GM12874 (cell line): Measurements from ENCODE around the gene SLC6A3.

ENCODE experiments used
- TF ChIP-seq, protein P1 (sequence below): IDR thresholded peaks from 2 replicates; pipeline ENCODE4 v1.5.1; 2011; ENCODE audit warnings: low read depth, mild to moderate bottlenecking, control low read depth, low read length, moderate library complexity; ENCODE audit not compliant: insufficient read depth

Gene SLC6A3

DNA sequence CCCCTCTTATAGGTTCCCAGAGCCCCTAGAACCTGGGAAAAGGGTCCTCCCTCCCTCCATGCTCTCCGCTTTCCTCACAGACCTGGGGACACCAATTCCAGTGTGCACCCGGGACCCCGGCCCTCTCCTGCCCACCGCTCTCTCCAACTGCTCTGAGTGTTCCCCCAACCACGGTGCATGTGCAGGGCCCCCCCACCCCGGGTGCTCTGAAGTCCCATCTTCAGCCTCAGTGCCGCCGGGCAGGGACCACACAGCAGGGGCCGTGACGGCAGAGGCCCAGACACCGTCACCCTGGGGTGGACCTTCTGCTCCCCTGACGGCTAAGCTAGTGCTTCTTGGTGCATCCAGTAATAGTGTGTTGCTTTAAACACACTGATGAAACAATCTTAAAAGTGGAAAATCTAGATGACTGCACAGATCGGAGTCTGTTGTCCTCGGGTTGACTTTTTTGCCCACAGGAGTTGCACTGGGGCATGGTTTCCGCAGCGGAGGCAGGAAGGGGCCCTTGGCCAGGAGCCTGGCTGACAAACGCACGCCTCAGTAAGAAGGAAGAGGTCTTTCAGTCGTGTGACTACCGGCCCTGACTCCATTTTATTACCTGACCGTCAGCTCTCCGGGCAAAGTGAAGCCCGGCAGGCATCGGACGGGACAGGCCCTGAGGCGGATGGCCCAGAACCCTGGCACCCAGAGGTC is 36.2 kb upstream of the SLC6A3 start:
- TF ChIP-seq, protein P1, sequence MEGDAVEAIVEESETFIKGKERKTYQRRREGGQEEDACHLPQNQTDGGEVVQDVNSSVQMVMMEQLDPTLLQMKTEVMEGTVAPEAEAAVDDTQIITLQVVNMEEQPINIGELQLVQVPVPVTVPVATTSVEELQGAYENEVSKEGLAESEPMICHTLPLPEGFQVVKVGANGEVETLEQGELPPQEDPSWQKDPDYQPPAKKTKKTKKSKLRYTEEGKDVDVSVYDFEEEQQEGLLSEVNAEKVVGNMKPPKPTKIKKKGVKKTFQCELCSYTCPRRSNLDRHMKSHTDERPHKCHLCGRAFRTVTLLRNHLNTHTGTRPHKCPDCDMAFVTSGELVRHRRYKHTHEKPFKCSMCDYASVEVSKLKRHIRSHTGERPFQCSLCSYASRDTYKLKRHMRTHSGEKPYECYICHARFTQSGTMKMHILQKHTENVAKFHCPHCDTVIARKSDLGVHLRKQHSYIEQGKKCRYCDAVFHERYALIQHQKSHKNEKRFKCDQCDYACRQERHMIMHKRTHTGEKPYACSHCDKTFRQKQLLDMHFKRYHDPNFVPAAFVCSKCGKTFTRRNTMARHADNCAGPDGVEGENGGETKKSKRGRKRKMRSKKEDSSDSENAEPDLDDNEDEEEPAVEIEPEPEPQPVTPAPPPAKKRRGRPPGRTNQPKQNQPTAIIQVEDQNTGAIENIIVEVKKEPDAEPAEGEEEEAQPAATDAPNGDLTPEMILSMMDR = no peak

DNA sequence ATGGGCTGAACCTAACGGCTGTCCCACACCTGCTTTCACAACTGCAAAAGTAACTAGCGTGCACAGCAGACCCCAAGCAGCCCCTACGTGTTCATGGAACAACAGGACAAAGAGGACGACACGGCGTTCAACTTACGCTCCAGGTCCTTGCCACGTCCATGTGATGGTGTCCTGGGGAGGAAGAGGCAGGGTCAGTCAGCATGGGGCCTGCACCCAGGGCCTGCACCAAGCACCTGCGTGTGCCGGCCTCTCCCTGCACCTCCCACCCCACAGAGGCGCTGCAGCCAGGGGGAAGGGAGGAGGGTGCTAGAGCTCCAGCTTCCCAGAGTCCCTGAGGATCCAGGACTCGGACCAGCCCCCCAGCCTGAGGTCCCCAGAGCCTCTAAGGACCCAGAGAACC is 35.6 kb upstream of the SLC6A3 start:
- TF ChIP-seq, protein P1 = no peak

DNA sequence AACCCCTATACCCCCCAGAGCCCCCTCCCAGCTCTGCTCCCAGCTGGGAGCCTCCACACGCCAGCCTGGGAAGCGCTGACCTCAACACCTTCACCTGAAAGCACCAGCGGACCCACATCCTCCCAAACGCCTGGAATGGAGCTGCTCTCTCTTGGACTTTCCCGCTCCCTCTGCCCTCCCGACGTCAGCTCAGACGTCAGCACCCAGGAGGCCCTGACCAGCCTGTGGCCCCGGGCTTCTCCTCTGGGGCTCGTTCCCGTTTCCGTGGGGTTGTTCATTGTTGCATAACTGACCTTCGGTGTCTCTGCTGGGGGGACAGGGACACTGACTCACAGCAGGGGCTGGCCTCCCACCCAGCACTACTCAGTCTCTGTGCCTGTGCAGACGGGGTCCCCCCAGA is 35.0 kb upstream of the SLC6A3 start:
- TF ChIP-seq, protein P1 = no peak

DNA sequence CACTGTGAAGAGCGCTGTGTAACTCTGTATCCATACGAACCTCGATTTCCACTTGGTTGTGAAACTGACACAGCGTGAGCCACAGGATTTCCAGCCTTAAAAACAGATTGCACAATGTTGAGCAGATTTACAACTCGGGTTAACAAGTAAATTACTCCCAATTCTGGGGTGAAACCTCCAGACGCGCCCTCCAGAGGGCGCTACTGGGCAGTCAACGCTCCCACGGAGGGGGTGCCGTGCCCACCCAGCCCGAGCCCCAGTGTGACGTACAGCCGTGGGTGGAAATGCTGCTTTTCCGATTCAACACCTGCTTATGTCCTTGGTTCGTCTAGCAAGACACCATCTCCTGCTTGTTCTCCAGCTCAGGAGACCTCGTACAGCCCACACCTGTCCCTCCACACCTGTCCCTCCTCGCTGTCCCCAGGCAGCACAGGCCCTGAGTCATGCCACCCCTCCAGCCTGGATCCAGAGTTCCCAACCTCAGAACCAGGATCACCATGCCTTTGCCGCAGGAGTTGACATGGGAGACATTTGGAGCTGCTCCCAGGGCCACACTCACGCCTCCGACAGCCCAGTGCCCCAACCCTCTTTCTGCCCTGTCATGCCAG is 34.4 kb upstream of the SLC6A3 start:
- TF ChIP-seq, protein P1 = peak; percentile 87

DNA sequence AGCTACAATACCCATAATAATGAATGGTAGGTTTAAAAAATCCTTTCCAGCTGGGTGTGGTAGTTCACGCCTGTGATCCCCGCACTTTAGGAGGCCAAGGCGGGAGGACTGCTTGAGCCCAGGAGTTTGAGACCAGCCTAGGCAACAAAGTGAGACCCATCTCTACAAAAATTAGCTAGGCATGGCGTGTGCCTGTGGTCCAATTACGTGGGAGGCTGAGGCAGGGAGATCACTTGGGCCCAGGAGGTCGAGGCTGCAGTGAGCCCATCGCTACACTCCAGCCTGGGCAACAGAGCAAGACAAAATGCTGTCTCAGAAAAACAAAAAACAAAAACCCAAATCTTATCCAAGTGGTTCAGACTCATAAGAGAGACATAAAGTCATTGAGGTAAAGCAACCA is 33.8 kb upstream of the SLC6A3 start:
- TF ChIP-seq, protein P1 = no peak

DNA sequence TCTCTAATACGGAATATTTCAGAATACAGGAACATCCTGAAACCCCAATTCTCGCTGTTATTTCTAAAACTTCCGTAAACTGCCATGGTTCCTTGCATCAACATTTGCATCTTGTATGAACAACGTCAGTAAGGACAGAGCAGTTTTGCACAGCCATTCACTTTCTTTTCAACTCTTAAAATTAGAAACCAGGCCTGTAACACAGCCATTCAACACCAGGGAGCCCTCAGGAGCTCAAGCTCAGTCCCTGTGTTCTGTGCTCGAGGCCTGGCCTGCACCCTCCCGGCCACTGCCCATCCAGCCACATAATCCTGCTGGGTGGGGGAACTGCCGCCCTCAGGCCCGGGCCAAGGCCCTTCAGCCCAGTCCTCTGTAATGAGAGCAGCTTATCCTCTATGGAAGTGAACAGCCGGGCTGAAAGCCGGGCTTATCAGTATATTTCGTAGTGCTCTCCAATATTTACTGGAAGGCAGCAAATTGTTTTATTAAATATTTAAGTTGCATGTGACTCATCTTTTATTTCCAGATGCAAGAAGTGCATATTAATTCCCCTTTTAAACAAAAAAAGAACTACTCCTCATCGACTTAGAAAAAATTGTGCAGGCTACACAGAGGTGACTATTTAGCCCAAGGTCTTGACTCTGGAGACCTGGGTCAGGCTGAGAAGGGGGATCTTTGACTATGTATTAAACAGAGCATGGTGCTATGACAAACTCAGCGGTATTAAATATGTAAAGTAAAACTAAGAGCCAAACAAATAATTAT is 33.2 kb upstream of the SLC6A3 start:
- TF ChIP-seq, protein P1 = no peak

DNA sequence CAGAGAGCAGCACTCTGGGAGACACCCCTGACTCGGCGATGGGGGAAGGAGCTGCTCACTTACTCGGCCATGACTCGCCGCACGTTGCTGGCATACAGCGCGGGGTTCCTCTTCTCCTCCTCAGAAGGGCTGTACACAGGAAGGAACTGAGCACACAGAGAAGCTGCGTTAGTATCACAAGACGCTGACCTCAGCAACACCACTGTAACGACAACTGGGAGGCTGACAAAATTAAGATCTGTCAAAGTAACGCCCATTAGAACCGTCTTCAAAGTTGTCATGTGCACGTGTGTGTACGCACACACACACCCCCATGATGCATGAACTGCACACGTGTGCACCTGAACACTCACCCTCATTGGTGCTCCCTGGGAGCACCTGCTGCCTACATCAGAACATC is 32.1 kb upstream of the SLC6A3 start:
- TF ChIP-seq, protein P1 = no peak
